Left ventricle myocardium inferior (tissue), 1 donor: ENCODE measurements around the gene NME8. TPM values are rescaled to one million over a fixed set of nuclear protein-coding genes. Genes with fewer than 3 reads are reported as not detected.
"Not testable (repeated sequence)": the region's sequence is repeated elsewhere in the genome, so short reads cannot be mapped to it uniquely, and the experiment has no call there.

Source experiments
- DNase-seq: peaks from one replicate; pipeline ENCODE4 v3.0.0-alpha.2; 2020
- H3K27ac ChIP-seq: fragments of 200-600 bp; replicated peaks from 2 replicates; pipeline ENCODE4 v1.8.0; 2021
- H3K27me3 ChIP-seq: fragments of 200-600 bp; 2 replicates; pipeline ENCODE4 v1.8.0; 2021; ENCODE audit warnings: low read depth
- H3K36me3 ChIP-seq: fragments of 200-600 bp; 2 replicates; pipeline ENCODE4 v1.8.0; 2021
- H3K4me1 ChIP-seq: fragments of 200-600 bp; 2 replicates; pipeline ENCODE4 v1.8.0; 2021
- H3K4me3 ChIP-seq: fragments of 200-600 bp; 2 replicates; pipeline ENCODE4 v1.8.0; 2021; ENCODE audit warnings: mild to moderate bottlenecking, moderate library complexity
- H3K9me3 ChIP-seq: fragments of 200-600 bp; replicated peaks from 2 replicates; pipeline ENCODE4 v1.8.0; 2021
- intact Hi-C: fragments of 100-400 bp; cut with micrococcal nuclease; formaldehyde crosslinking; loops from one replicate; pipeline ENCODE4 v1.11.0; 2022
- long read RNA-seq: library from polyadenylated mRNA; unstranded; transcript quantifications from one replicate; pipeline ENCODE4 v2.0.0, GENCODE V29; 2021
- total RNA-seq: library from RNA; stranded (reverse); fragmentation: NEBNext Ultra II Directional; extraction: Animal tissue kit (Norgen Biotek cat#: 25700); gene quantifications from one replicate; pipeline ENCODE4 v1.2.1, GENCODE V29; 2021
- TF ChIP-seq, protein P1 (sequence below): fragments of 200-600 bp; IDR thresholded peaks from 2 replicates; pipeline ENCODE4 v1.8.0; 2021; ENCODE audit warnings: antibody characterized with exemption, mild to moderate bottlenecking, borderline replicate concordance
- donor health status: DM: no; HTN: yes; CAD: no; lungs with severe emphysema.

Gene NME8
- total RNA-seq = not detected
- long read RNA-seq = 0 reads

- DNase-seq = no peak
- Histone ChIP-seq H3K27ac (no peak within 1 kb of the TSS), H3K4me1 (no peaks in the 10 kb centered on the region), H3K27me3 (peaks cover 27% of the 10 kb centered on the region), H3K9me3 (no peaks in the 10 kb centered on the region), H3K4me3 (no peak within 1 kb of the TSS), H3K36me3 (no peaks in the 10 kb centered on the region)
- TF ChIP-seq, protein P1, sequence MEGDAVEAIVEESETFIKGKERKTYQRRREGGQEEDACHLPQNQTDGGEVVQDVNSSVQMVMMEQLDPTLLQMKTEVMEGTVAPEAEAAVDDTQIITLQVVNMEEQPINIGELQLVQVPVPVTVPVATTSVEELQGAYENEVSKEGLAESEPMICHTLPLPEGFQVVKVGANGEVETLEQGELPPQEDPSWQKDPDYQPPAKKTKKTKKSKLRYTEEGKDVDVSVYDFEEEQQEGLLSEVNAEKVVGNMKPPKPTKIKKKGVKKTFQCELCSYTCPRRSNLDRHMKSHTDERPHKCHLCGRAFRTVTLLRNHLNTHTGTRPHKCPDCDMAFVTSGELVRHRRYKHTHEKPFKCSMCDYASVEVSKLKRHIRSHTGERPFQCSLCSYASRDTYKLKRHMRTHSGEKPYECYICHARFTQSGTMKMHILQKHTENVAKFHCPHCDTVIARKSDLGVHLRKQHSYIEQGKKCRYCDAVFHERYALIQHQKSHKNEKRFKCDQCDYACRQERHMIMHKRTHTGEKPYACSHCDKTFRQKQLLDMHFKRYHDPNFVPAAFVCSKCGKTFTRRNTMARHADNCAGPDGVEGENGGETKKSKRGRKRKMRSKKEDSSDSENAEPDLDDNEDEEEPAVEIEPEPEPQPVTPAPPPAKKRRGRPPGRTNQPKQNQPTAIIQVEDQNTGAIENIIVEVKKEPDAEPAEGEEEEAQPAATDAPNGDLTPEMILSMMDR = no peak
- intact Hi-C loops = no loop called here
These were observed at the start of gene NME8 for GRCh38 chr7:37848297-37848696. Gene NME8, plus strand, starts transcription at chr7:37848597. Its CDS starts 1,670 bp downstream, at chr7:37850267.

DNA sequence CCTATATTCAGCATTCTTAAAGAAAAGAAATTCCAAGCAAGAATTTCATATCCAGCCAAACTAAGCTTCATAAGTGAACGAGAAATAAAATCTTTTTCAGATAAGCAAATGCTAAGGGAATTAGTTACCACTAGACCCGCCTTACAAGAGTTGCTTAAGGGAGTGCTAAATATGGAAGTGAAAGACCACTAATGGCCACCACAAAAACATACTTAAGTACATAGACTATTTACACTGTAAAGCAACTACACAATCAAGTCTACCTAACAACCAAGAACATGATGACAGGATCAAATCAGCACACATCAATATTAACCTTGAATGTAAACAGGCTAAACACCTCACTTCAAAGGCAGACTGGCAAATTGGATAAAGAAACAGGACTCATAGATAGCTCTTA is 42.2 kb upstream of the NME8 start:
- intact Hi-C loops = no loop called here
- peaks cover 11% of the 10 kb centered on the region for H3K9me3 ChIP-seq
- H3K27ac ChIP-seq = no peak overlapping the region
- no peaks in the 10 kb centered on the region for H3K4me1 ChIP-seq
- H3K4me3 ChIP-seq = no peak overlapping the region
- TF ChIP-seq, protein P1 = no peak
- no peaks in the 10 kb centered on the region for H3K36me3 ChIP-seq
- H3K27me3 ChIP-seq = no peaks in the 10 kb centered on the region
- no peak for DNase-seq

DNA sequence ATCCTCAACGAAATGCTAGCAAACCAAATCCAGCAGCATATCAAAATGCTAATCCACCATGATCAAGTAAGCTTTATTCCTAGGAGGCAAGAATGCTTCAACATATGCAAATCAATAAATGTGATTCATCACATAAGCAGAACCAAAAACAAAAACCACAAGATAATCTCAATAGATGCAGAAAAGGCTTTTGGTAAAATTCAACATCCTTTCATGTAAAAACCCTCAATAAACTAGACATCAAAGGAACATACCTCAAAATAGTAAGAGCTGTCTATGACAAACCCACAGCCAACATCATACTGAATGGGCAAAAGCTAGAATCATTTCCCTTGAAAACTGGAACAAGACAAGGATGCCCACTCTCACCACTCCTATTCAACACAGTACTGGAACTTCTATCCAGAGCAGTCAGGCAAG is 36.2 kb upstream of the NME8 start:
- H3K4me3 ChIP-seq, intact Hi-C loops, H3K27ac ChIP-seq, H3K27me3 ChIP-seq, H3K9me3 ChIP-seq, DNase-seq, H3K4me1 ChIP-seq, H3K36me3 ChIP-seq: not testable (repeated sequence)

DNA sequence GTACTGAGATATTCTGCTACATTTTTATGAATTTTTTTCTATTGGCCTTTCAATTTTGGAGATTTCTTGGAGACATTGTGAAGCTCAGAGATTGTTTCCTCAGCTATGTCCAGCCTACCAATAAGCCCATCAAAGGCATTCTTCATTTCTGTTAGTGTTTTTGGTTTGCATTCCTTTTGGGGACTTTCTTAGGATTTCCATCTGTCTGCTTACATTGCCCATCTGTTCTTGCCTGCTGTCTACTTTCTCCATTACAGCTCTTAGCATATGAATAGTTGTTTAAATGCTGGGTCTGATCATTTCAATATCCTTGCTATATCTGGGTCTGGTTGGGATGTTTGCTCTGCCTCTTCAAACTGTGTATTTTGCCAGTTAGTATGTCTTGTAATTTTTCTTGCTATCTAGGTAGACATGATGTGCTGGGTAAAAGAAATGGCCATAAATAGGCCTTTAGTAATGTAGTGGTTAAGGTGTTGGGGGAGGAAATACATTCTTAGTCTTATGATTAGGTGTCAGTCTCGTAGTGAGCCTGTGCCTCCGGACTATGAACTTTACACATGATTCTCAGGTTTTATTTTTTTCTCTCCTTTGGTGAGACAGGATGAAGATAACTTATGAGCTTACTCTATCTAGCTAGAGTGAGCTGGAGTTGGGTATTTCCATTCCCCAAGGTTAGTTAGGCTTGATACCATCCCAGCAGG is 32.6 kb upstream of the NME8 start:
- no peaks in the 10 kb centered on the region for H3K4me1 ChIP-seq
- TF ChIP-seq, protein P1 = no peak
- intact Hi-C loops = no loop called here
- no peaks in the 10 kb centered on the region for H3K27me3 ChIP-seq
- no peak overlapping the region for H3K4me3 ChIP-seq
- no peak for DNase-seq
- no peak overlapping the region for H3K27ac ChIP-seq
- H3K36me3 ChIP-seq = no peaks in the 10 kb centered on the region
- H3K9me3 ChIP-seq = peaks cover 14% of the 10 kb centered on the region

DNA sequence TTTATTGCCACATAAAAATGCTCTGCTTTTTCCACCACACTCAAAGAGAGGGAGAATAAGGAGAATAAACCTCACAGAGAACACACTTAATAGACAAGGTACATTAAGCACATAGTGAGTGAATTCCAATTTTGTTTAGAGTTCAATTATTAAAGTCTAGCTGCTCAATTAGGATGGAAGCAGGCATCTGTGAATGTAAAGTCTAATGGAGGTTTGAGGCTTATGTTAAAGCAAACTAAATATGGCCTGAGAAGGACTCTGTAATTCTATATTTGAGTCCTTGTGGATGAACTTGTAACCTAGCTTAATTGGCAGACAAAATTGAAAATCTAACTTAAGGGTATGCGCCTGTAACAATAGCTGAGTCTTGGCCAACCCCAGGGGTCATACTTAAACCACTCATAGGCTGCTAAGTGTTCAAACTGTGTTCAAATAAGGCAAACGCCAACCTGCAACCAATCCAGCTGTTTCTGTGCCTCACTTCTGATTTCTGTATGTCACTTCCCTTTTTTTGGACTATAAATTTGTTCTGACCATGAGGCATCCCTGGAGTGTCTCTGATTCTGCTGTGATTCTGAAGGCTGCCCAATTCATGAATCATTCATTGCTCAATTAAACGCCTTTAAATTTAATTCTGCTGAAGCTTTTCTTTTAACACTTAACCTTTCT is 31.3 kb upstream of the NME8 start:
- TF ChIP-seq, protein P1 = no peak
- intact Hi-C loops = no loop called here
- H3K9me3 ChIP-seq = peaks cover 26% of the 10 kb centered on the region

GRCh38 chr7:37817591-37817960 is 30.8 kb upstream of the NME8 start:
- intact Hi-C loops = no loop called here
- Histone ChIP-seq H3K27me3 (no peaks in the 10 kb centered on the region), H3K4me3 (no peak overlapping the region), H3K36me3 (no peaks in the 10 kb centered on the region), H3K9me3 (peaks cover 26% of the 10 kb centered on the region), H3K27ac (no peak overlapping the region), H3K4me1 (no peaks in the 10 kb centered on the region)
- no peak for DNase-seq
- TF ChIP-seq, protein P1 = no peak

More for the DNA sequence above, 31.3 kb upstream of the NME8 start:
- Histone ChIP-seq H3K27me3 (no peaks in the 10 kb centered on the region), H3K4me1 (no peaks in the 10 kb centered on the region), H3K27ac (no peak overlapping the region), H3K36me3 (no peaks in the 10 kb centered on the region), H3K4me3 (no peak overlapping the region)
- no peak for DNase-seq
